ENCODE results near the gene GSC2.
A peak's percentile ranks its signal among the peaks of the same experiment; 100 is the strongest.

Gene GSC2

GRCh38 chr22:19125011-19125410, 25.1 kb downstream of the GSC2 start:
- DNase-seq (ENCODE audit: low spot score): no peak
- in situ Hi-C loops (cut with MboI; ENCODE audit: low sequenced_read_pairs, unreplicated experiment): no loop called here
- no peak for TF ChIP-seq CTCF (IDR thresholded peaks at IDR 0.05; ENCODE audit: borderline replicate concordance, control extremely low read depth, extremely low read depth, insufficient read depth, missing control alignments)

GRCh38 chr22:19124377-19124776, 25.7 kb downstream of the GSC2 start:
- in situ Hi-C loops (cut with MboI; ENCODE audit: low sequenced_read_pairs, unreplicated experiment): no loop called here

GRCh38 chr22:19123936-19124335, 26.2 kb downstream of the GSC2 start:
- DNase-seq (ENCODE audit: low spot score): no peak
- no peak for TF ChIP-seq CTCF (IDR thresholded peaks at IDR 0.05; ENCODE audit: borderline replicate concordance, control extremely low read depth, extremely low read depth, insufficient read depth, missing control alignments)
- in situ Hi-C loops (cut with MboI; ENCODE audit: low sequenced_read_pairs, unreplicated experiment): no loop called here

More at GRCh38 chr22:19124377-19124776, 25.7 kb downstream of the GSC2 start:
- DNase-seq (ENCODE audit: low spot score): no peak
- no peak for TF ChIP-seq CTCF (IDR thresholded peaks at IDR 0.05; ENCODE audit: borderline replicate concordance, control extremely low read depth, extremely low read depth, insufficient read depth, missing control alignments)

GRCh38 chr22:19122752-19123492, 27.2 kb downstream of the GSC2 start:
- in situ Hi-C loops (cut with MboI; ENCODE audit: low sequenced_read_pairs, unreplicated experiment): no loop called here
- TF ChIP-seq CTCF (IDR thresholded peaks at IDR 0.05; ENCODE audit: borderline replicate concordance, control extremely low read depth, extremely low read depth, insufficient read depth, missing control alignments): no peak
- DNase-seq (ENCODE audit: low spot score): no peak

GRCh38 chr22:19122143-19122751, 27.8 kb downstream of the GSC2 start, which contains the start of gene DGCR2:
TSS of gene DGCR2 (minus strand) at chr22:19122412. CDS start at chr22:19122206, 206 bp downstream.
- TF ChIP-seq CTCF (IDR thresholded peaks at IDR 0.05; ENCODE audit: borderline replicate concordance, control extremely low read depth, extremely low read depth, insufficient read depth, missing control alignments): no peak
- in situ Hi-C loops (cut with MboI; ENCODE audit: low sequenced_read_pairs, unreplicated experiment): no loop called here
- peak; percentile 100 for DNase-seq (ENCODE audit: low spot score)

- peak; percentile 60 for DNase-seq (ENCODE audit: low spot score)
- in situ Hi-C loops (cut with MboI; ENCODE audit: low sequenced_read_pairs, unreplicated experiment): no loop called here
- TF ChIP-seq CTCF (IDR thresholded peaks at IDR 0.05; ENCODE audit: borderline replicate concordance, control extremely low read depth, extremely low read depth, insufficient read depth, missing control alignments): no peak
Observed at GRCh38 chr22:19121631-19122142, 28.4 kb downstream of the GSC2 start.
